KMS-11 (cell line): ENCODE data around the gene PLP2.

Source experiments
- H2AFZ ChIP-seq: fragments of 200-600 bp; sonication (generic); 2 replicates; pipeline ENCODE4 v1.6.1; 2016; ENCODE audit warnings: antibody characterized with exemption, mixed run types, low read depth
- H3K27ac ChIP-seq: fragments of 200-600 bp; sonication (generic); 2 replicates; pipeline ENCODE4 v1.6.1; 2016; ENCODE audit warnings: mild to moderate bottlenecking, mixed run types
- H3K27me3 ChIP-seq: fragments of 200-600 bp; sonication (generic); 2 replicates; pipeline ENCODE4 v1.6.1; 2017; ENCODE audit warnings: mild to moderate bottlenecking, low read depth, mixed run types, moderate library complexity; ENCODE audit not compliant: insufficient read depth
- H3K36me3 ChIP-seq: fragments of 200-600 bp; sonication (generic); 2 replicates; pipeline ENCODE4 v1.6.1; 2017; ENCODE audit warnings: mild to moderate bottlenecking, mixed run types; ENCODE audit not compliant: insufficient read depth
- H3K4me1 ChIP-seq: fragments of 200-600 bp; sonication (generic); 2 replicates; pipeline ENCODE4 v1.6.1; 2016; ENCODE audit warnings: mild to moderate bottlenecking, low read depth, mixed run types; ENCODE audit not compliant: poor library complexity, severe bottlenecking
- H3K4me2 ChIP-seq: fragments of 200-600 bp; sonication (generic); 2 replicates; pipeline ENCODE4 v1.7.0; 2016; ENCODE audit warnings: mild to moderate bottlenecking, mixed run types
- H3K4me3 ChIP-seq: fragments of 200-600 bp; sonication (generic); IDR thresholded peaks from 2 replicates; pipeline ENCODE4 v1.6.1; 2017; ENCODE audit warnings: low read depth, low read length, mixed read lengths; ENCODE audit not compliant: insufficient read depth
- H3K79me2 ChIP-seq: fragments of 200-600 bp; sonication (generic); 2 replicates; pipeline ENCODE4 v1.6.1; 2016; ENCODE audit warnings: low read depth, mixed run types; ENCODE audit not compliant: insufficient read depth
- H3K9ac ChIP-seq: fragments of 200-600 bp; sonication (generic); 2 replicates; pipeline ENCODE4 v1.6.1; 2016; ENCODE audit warnings: mild to moderate bottlenecking, mixed run types
- H4K20me1 ChIP-seq: fragments of 200-600 bp; sonication (generic); 2 replicates; pipeline ENCODE4 v1.6.1; 2016; ENCODE audit warnings: mild to moderate bottlenecking, mixed run types; ENCODE audit not compliant: insufficient read depth
- CTCF ChIP-seq: fragments of 200-600 bp; sonication (generic); conservative IDR thresholded peaks from 2 replicates; pipeline ENCODE4 v1.6.1; 2017; ENCODE audit warnings: low read depth, mild to moderate bottlenecking, antibody characterized with exemption, low read length, moderate library complexity, mixed read lengths

PLP2 gene

GRCh38 chrX:49179358-49179757 is 7.7 kb downstream of the PLP2 start:
- H3K79me2 ChIP-seq, result no peaks in the 10 kb centered on the region
- no peak overlapping the region for H3K4me2 ChIP-seq
- TF ChIP-seq CTCF, result no peak
- H3K4me3 ChIP-seq, result no peak overlapping the region
- H3K36me3 ChIP-seq, result no peaks in the 10 kb centered on the region
- no peak overlapping the region for H3K27ac ChIP-seq
- H3K27me3 ChIP-seq, result no peaks in the 10 kb centered on the region
- H4K20me1 ChIP-seq, result no peaks in the 10 kb centered on the region
- H3K4me1 ChIP-seq, result peaks cover 5% of the 10 kb centered on the region
- H3K9ac ChIP-seq, result no peak overlapping the region
- H2AFZ ChIP-seq, result no peak overlapping the region

- no peaks in the 10 kb centered on the region for H4K20me1 ChIP-seq
- H3K4me2 ChIP-seq, result no peak overlapping the region
- TF ChIP-seq CTCF, result no peak
- H3K36me3 ChIP-seq, result no peaks in the 10 kb centered on the region
- no peaks in the 10 kb centered on the region for H3K27me3 ChIP-seq
- H3K9ac ChIP-seq, result no peak overlapping the region
- H3K27ac ChIP-seq, result no peak overlapping the region
- H3K4me3 ChIP-seq, result no peak overlapping the region
- no peaks in the 10 kb centered on the region for H3K4me1 ChIP-seq
- H2AFZ ChIP-seq, result no peak overlapping the region
- 0 out of 2 replicates have a peak, but pooled peaks cover 4% of the 10 kb centered on the region for H3K79me2 ChIP-seq
Observed at GRCh38 chrX:49183701-49184281, 12.1 kb downstream of the PLP2 start.

GRCh38 chrX:49184294-49185281 is 12.9 kb downstream of the PLP2 start:
- Histone ChIP-seq H3K27me3 (no peaks in the 10 kb centered on the region), H4K20me1 (no peaks in the 10 kb centered on the region), H3K9ac (no peak overlapping the region), H3K79me2 (0 out of 2 replicates have a peak, but pooled peaks cover 4% of the 10 kb centered on the region), H3K27ac (no peak overlapping the region), H3K4me1 (no peaks in the 10 kb centered on the region), H3K4me2 (peak overlapping the region; percentile 60), H3K36me3 (no peaks in the 10 kb centered on the region), H3K4me3 (no peak overlapping the region), H2AFZ (no peak overlapping the region)
- no peak for TF ChIP-seq CTCF

- Histone ChIP-seq H3K4me2 (peak within 1 kb of the TSS; percentile 60), H4K20me1 (no peaks in the 10 kb centered on the region), H3K27ac (no peak within 1 kb of the TSS), H3K27me3 (no peaks in the 10 kb centered on the region), H3K36me3 (no peaks in the 10 kb centered on the region), H2AFZ (peak within 1 kb of the TSS; percentile 65), H3K9ac (peak within 1 kb of the TSS; percentile 56), H3K79me2 (0 out of 2 replicates have a peak, but pooled peaks cover 4% of the 10 kb centered on the region), H3K4me3 (no peak within 1 kb of the TSS), H3K4me1 (no peaks in the 10 kb centered on the region)
- TF ChIP-seq CTCF, result peak; percentile 55
Observed at GRCh38 chrX:49186125-49187027, 14.7 kb downstream of the PLP2 start, which contains the start of gene PRICKLE3. TSS of gene PRICKLE3 (minus strand) at chrX:49186373. CDS start at chrX:49186297, 76 bp downstream.
